GM21576 (cell line): ENCODE measurements around the gene NOSTRIN.
"Not testable (repeated sequence)": the region's sequence is repeated elsewhere in the genome, so short reads cannot be mapped to it uniquely, and the experiment has no call there.

Experiments
- ATAC-seq: cut with Tn5 transposase; IDR thresholded peaks from one replicate; pipeline ENCODE4 v1.9.1; 2021; ENCODE audit warnings: mild to moderate bottlenecking, moderate library complexity; ENCODE audit not compliant: unreplicated experiment

Gene NOSTRIN

DNA sequence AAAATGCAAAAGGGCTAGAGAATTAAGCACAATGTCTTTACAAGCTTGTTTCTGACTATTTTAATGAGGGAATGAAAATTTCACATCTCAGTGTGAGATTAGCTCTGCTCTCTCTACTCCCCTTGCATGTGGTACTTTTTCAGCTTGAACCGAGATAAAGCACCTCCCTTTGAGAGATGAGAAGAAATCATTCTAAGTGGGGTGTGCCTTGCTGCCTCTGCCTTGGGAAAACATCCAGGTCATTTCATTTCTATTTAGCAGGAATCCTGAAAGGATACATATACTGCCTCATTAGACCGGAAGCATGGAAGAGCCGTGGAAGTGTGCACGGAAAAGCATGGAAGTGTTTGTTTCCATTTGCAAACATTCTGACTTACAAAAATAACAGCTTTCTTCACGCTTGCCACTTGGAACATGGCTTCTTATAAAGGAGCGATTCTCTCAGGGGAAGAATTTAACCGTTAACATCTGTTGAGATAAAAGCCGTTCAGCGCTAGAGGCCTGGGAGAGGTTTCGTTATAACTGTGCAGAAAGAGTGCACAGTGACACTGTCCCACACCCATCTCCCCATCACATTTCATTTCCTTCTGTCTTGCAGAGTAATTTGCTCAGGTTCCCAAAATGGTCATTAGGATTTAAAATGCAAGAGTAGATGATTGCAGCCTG lies 16.7 kb downstream of the NOSTRIN start:
- ATAC-seq: no peak

DNA sequence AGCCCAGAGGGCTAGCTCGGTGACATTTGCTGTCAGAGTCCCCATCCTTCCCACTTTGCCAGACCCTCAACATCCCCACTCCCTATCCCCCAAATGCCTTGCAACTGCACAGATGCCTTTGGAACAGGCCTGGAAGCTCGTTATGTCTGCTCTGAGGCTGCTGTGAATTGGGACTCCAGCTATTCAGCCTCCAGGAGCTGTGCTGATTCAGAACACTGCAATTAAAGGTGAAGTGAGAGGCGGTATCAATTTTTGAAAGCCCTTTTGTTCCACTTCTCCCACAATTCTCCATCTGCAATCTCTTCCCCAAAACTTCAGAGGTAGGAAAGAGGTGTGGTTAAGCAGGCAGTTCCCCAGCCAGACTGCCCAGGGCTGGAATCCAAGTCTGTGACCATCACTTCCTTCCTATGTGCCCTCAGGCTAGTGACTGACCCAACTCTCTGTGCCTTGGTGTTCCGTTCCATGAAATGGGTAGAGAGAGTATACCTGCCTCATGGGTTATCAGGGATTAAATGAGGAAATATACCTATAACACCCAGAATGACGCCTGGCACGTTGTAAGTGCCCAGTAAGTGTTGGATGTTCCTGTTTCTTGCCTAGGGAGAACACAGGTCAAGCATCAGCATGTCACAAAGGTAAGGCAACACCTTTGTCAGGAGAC lies 17.5 kb downstream of the NOSTRIN start:
- no peak for ATAC-seq

DNA sequence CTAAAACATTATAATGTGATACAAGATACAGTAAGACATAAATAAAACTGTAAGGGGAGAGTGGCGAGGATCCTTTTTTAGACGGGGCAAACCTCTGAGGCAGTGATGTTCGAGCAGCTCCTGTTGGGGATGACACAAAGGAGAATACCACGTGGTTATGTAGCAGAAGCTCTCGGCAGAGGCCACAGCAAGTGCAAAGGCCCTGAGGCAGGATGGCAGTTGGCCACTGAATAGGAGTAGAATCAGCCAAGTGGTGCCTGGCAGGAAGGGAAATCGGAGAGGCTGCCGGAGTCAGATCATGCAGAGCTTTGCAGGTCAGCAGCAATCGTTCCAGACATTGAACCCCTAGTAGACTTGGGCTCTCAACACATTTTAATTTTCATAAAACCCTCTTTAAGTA lies 19.1 kb downstream of the NOSTRIN start:
- ATAC-seq: no peak

DNA sequence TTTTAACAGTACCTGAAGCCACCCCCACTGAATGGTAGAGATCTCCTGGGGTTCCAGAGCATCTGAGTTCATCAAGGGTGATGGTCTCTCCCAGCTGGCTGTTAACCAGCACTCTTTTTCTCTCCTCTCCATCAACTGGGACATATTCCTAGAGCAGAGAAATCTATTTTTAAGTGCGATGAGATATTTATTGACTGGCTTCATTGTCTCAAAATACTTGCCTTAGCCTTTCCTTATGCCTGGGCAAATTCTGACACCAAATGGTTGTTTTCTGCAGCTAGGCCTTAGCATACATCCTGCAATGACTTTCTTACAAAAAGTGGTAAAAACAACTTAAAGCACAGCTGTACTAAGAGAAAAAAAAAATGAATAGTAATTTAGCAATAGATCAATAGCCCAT lies 19.6 kb downstream of the NOSTRIN start:
- no peak for ATAC-seq

DNA sequence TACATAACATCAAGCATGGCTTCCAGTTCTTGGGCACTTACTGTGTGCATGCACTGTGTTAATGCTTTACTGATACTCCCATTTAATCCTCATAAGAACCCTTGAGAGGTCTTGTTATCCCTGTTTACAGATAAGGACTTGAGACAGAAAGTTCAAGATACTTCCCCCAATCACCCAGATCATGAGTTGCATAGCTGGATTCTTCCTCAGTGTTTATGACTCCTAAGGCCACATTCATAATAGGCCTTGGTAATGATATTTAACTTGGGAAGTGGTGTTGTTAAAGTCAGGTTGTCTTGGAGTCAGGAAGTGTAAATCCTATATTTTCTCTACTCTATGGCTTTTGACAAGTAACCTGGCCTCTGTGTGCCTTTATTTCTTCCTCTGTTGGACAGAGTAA lies 22.7 kb downstream of the NOSTRIN start:
- ATAC-seq: no peak

DNA sequence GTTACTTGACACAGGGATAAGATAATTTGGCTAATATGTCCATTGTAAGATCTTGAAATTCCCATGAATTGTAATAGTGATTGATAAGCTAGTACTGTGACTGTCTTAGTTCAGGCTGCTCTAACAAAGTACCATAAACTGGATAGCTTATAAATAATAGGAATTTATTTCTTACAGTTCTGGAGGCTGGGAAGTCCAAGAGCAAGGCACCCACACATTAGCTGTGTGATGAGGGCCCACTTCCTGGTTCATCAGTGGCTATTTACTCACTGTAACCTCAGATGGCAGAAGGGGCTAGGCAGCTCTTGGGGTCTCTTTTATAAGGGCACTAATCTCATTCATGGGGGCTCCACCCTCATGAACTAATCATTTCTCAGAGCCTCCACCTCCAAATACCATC lies 28.5 kb downstream of the NOSTRIN start:
- ATAC-seq: no peak

DNA sequence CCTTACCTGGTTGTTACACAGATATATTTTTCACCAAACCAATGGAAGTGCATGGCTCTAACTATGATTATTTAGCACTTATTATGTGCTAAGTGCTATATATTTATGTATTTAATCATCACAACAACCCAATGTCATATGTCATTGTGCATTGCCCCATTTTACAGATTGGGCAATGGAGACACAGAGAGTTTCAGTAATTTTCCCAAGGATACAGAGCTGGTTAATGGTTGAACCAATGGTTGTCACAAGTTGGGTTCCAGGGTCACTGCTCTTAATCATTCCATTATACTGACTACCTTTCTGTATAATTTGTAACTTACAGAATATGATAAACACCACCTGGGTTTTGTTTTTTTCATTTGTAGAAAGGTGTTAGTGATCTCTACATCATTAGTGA lies 29.2 kb downstream of the NOSTRIN start:
- ATAC-seq: no peak

DNA sequence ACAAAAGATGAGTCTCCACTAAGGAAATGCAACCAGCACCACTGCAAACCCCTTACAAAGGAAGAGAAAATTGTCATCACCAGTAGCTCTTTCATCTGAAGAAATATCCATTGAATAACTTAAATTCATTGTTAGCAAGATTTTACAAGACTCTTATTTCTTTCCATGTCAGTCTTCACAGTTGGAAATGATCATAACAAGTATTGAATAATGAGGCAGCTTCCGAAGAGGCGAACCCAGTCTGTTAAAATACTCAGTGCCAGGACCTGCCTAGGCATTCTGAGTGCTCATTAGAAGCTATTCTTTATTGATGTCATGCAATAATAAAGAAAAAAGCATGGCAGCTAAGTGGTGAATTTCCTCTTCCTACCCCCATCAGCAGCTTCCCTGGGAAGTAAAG lies 33.5 kb downstream of the NOSTRIN start:
- no peak for ATAC-seq

DNA sequence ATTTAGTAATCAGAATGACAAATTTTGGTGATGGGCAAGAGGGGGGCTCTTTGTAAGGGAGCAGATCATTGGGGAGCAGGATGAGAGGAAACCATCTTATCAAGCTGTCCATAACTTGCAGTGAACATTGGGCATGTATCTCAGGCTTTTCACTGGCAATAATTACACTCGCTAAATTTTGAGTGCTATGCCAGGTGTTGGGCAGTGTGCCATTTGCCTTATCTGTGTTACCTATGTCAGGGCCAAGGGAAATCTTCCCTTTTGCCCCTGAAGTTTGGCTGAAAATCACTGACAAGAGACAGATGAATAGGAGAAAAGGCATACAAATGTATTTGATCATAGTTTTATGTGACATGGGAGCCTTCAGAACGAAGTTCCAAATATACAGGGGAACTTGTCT lies 39.0 kb downstream of the NOSTRIN start:
- ATAC-seq: no peak

DNA sequence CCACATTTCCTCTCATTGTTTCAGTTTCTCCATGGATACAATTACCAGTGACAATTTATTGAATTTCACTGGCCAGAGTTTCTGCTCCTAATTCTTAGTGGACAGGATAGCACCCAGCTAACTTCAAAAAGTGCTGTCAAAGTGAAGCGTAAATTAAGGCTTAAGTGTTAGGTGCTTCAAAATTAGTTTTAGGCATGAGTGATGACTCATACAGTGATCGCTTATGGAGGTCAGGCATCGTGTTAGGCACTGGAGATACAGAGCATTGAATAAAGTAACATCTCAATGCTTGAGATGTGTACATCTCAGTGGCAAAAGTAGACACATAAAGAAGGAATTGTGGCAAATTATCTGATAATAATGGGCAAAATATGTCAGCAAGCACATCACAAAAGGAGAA lies 40.8 kb downstream of the NOSTRIN start:
- ATAC-seq: no peak

DNA sequence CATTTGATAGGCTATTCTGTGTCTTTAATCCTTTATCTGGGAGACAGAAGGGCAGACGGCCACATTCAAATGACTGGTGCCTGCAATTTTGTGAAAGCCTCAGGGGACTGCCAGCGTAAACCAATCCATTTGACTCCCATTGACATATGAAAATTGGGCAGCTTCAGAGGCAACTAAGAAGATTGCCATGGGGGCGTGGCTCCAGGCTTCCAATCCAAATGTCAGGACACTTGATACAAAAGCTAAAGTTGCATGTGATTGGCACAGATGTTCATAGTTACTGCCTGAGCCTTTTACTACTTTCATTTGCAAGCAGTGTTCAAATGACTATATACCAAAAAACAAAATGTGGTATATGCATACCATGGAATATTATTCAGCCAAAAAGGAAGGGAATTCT lies 45.8 kb downstream of the NOSTRIN start:
- no peak for ATAC-seq

DNA sequence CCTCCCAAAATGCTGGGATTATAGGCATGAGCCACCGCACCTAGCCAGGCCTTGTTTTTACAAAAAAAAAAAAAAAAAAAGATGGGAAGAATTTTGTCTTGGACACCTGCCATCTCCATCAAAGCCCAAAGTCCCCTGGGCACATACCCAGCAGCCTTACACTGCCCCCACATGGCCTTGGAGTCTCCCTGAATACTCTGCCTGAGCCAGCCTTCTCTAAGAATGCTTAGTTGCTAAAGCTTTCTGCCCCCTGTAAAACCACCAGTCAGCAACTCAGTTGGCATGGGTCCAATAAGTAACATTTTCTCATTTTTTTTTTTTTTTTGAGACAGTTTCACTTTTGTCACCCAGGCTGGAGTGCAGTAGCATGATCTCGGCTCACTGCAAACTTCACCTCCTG lies 47.2 kb downstream of the NOSTRIN start:
- no peak for ATAC-seq

DNA sequence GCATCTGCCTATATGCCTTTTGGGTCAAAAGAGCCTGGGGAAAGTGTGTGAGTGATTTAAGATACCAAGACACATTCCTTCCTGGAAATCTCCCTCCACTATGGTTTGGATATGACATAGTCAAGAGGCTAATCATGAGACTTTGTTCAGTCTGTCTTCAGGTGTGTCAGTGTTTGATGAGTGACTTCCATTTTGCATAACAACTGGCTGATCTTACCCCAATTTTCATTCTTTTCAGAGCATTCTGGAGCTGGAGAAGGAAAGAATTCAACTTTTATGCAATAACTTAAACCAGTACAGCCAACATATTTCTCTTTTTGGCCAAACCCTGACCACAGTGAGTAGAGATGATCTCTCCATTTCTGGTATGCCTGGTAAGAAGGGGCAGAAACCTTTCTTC lies 48.4 kb downstream of the NOSTRIN start:
- ATAC-seq: no peak

DNA sequence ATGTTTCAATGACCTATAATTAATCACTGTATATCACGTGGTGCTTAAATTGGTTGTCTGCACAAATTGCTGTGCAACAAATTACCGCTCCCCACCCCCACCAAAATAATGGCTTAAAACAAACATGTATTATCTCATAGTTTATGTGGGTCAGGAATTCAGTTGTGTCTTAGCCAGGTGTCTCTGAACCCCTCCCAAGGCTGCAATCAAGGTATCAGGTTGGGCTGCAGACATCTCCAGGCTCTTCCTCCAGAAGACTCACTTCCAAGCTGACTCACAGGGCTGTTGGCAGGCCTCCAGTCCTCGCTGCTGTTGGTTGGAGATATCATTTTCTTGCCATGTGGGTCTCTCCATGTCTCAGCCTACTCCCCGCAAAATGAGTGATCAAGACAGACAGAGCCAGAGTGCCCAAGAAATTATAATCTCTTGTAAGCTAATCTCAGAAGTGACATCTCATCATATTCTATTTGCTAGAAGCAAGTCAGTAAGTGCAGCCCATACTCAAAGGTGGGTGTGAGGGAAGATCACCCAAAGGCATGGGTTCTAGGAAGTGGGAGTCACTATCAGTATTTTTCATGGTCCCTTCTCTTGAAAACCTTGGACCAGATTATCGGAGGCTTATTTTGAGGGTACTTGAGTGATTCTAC lies 49.4 kb downstream of the NOSTRIN start:
- ATAC-seq: no peak

DNA sequence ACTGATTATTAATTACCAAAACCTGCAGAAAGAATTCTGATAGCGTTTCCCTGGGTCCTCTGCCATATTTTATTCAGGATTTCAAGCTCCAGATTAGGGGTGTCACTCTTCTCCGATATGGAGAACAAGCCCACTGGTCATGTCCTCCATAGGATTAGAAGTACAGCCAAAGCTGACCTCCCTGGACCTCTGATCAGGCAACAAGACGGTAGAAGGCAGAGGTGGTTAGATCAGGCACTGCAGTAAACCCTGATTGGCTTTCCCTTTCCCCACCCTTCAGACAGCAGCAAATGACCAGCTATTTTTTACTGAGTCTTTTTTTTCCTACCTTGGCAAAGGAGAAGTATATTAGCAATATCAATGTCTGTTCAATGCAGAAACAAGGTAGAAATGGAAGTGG lies 50.0 kb downstream of the NOSTRIN start:
- ATAC-seq: no peak

DNA sequence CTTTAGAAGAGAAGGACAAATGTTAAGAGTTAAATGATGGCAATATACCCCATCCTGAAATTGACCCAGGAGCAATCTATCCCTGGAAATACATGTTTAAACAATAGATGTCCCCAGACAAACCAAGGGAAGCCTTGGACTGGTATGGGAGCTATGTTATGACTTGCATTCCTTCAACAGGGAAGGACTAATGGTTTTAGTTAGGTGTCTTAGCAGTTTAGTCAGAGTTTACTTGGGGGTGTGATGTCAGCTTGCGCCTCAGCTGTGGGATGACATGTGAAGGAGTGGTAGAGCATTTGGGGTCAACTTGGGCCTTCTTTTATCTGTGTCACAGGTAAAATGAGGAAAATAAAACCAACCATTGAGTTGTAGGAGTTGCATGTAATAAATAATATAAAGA lies 51.0 kb downstream of the NOSTRIN start:
- no peak for ATAC-seq

DNA sequence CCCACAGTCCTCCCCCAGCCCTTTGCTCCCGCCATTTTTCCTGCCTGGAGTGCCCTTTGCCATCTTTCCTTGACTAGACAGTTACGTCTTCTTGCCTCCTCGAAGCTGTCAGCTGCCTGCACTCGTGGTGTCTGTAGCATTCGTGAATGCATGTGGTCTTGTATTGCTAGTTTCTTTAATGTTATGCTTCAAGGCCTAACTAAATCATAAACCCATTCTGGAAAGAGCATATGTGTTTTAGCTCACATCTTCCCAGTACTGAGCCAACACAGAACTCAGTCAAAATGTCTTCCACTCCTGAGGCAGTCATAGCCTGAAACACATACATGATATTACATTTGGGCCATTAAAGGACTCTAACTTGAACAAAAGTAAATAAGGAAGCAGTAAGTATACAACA lies 52.2 kb downstream of the NOSTRIN start:
- ATAC-seq: no peak

DNA sequence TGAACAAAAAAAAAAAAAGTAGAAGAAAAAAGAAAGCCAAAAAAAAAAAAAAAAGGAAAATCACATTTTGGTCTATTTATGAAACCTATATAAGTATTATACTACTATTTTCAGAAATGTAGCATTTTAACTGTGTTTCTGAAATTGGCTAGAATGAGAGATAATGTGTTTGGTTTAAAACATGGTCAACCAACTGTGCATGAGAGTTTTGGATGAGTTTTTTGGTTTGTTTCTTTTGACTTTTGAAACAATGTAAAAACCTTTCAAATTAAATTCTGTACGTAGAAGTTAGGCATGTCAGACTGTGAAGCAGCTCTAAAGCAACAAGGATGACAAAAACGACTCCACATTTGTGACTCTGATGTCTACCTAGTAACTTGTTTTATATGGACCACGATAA lies 53.2 kb downstream of the NOSTRIN start:
- ATAC-seq: no peak

DNA sequence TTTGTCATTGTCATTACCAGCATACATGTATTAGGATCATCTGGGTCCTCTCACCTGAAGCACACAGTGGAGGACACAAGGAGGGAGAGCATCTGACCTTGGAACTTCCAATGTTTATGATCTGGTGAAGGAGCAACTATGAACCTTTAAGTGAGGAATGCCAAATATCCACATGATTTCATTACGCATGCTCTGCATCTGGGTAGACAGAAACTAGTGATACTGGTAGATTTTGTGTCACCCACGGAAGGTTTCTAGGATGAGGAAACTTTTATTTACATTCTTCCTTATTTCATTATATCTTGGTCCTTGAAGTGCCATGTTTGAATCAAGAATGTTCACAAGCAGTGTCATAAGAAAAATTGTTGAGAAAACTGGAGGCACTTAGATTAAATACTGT lies 55.7 kb downstream of the NOSTRIN start:
- ATAC-seq: no peak

DNA sequence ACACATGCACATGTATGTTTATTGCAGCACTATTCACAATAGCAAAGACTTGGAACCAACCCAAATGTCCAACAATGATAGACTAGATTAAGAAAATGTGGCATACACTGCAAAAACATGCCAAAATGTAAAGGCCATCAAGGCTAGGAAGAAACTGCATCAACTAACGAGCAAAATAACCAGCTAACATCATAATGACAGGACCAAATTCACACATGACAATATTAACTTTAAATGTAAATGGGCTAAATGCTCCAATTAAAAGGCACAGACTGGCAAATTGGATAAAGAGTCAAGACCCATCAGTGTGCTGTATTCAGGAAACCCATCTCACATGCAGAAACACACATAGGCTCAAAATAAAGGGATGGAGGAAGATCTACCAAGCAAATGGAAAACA lies 64.7 kb downstream of the NOSTRIN start:
- not testable (repeated sequence) for ATAC-seq

DNA sequence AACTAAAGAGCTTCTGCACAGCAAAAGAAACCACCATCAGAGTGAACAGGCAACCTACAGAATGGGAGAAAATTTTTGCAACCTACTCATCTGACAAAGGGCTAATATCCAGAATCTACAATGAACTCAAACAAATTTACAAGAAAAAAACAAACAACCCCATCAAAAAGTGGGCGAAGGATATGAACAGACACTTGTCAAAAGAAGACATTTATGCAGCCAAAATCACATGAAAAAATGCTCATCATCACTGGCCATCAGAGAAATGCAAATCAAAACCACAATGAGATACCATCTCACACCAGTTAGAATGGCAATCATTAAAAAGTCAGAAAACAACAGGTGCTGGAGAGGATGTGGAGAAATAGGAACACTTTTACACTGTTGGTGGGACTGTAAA lies 67.9 kb downstream of the NOSTRIN start:
- not testable (repeated sequence) for ATAC-seq

DNA sequence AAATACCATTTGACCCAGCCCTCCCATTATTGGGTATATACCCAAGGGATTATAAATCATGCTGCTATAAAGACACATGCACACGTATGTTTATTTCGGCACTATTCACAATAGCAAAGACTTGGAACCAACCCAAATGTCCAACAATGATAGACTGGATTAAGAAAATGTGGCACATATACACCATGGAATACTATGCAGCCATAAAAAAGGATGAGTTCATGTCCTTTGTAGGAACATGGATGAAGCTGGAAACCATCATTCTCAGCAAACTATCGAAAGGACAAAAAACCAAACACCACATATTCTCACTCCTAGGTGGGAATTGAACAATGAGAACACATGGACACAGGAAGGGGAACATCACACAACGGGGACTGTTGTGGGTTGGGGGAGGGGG lies 68.4 kb downstream of the NOSTRIN start:
- not testable (repeated sequence) for ATAC-seq
